ENCODE measurements around the gene CEP95.

Gene CEP95

GRCh38 chr17:64571746-64572145, 65.0 kb downstream of the CEP95 start:
- Histone ChIP-seq H3K36me3 (ENCODE audit: insufficient read depth, low read length) (peaks cover 49% of the 10 kb centered on the region; the same call in 1 of the 2 replicates), H3K4me3 (ENCODE audit: low read length, poor library complexity, severe bottlenecking) (no peak overlapping the region), H3K9me2 (replicated peaks; ENCODE audit: low read depth, low read length) (no peaks in the 10 kb centered on the region), H3K27me3 (ENCODE audit: insufficient read depth, low read length, poor library complexity, severe bottlenecking) (no peaks in the 10 kb centered on the region), H3K79me2 (ENCODE audit: insufficient read depth, low read length) (no peaks in the 10 kb centered on the region), H3K9ac (ENCODE audit: low read depth, low read length, poor library complexity, severe bottlenecking) (no peak overlapping the region), H3K9me3 (ENCODE audit: insufficient read depth, low read depth, low read length) (no peaks in the 10 kb centered on the region), H3K4me1 (ENCODE audit: insufficient read depth, low read length, poor library complexity, severe bottlenecking) (peaks cover 10% of the 10 kb centered on the region), H2AFZ (ENCODE audit: low read length) (no peak overlapping the region), H4K20me1 (ENCODE audit: insufficient read depth, low read length, poor library complexity, severe bottlenecking) (no peaks in the 10 kb centered on the region), H3K4me2 (ENCODE audit: low read depth, low read length, poor library complexity, severe bottlenecking) (no peak overlapping the region), H3F3A (ENCODE audit: low read depth) (peaks cover 7% of the 10 kb centered on the region; the same call in 1 of the 2 replicates)
- TF ChIP-seq EZH2phosphoT487 (IDR thresholded peaks at IDR 0.05; ENCODE audit: borderline replicate concordance) (no peak), CTCF (conservative IDR thresholded peaks at IDR 0.05; ENCODE audit: low read length) (no peak)

GRCh38 chr17:64572682-64573154, 65.9 kb downstream of the CEP95 start:
- no peak for TF ChIP-seq EZH2phosphoT487 (IDR thresholded peaks at IDR 0.05; ENCODE audit: borderline replicate concordance)
- TF ChIP-seq CTCF (conservative IDR thresholded peaks at IDR 0.05; ENCODE audit: low read length) = no peak
- no peak overlapping the region for H3K4me2 ChIP-seq (ENCODE audit: low read depth, low read length, poor library complexity, severe bottlenecking)
- H3K4me3 ChIP-seq (ENCODE audit: low read length, poor library complexity, severe bottlenecking) = no peak overlapping the region
- peaks cover 7% of the 10 kb centered on the region; the same call in 1 of the 2 replicates for H3F3A ChIP-seq (ENCODE audit: low read depth)
- H2AFZ ChIP-seq (ENCODE audit: low read length) = no peak overlapping the region
- H3K9me2 ChIP-seq (replicated peaks; ENCODE audit: low read depth, low read length) = no peaks in the 10 kb centered on the region
- no peak overlapping the region for H3K9ac ChIP-seq (ENCODE audit: low read depth, low read length, poor library complexity, severe bottlenecking)
- no peaks in the 10 kb centered on the region for H3K79me2 ChIP-seq (ENCODE audit: insufficient read depth, low read length)
- H3K36me3 ChIP-seq (ENCODE audit: insufficient read depth, low read length) = peaks cover 51% of the 10 kb centered on the region; the same call in 1 of the 2 replicates
- H4K20me1 ChIP-seq (ENCODE audit: insufficient read depth, low read length, poor library complexity, severe bottlenecking) = no peaks in the 10 kb centered on the region
- H3K27me3 ChIP-seq (ENCODE audit: insufficient read depth, low read length, poor library complexity, severe bottlenecking) = no peaks in the 10 kb centered on the region
- H3K4me1 ChIP-seq (ENCODE audit: insufficient read depth, low read length, poor library complexity, severe bottlenecking) = peaks cover 10% of the 10 kb centered on the region
- H3K9me3 ChIP-seq (ENCODE audit: insufficient read depth, low read depth, low read length) = no peaks in the 10 kb centered on the region

- H3K79me2 ChIP-seq (ENCODE audit: insufficient read depth, low read length) = no peaks in the 10 kb centered on the region
- H3K36me3 ChIP-seq (ENCODE audit: insufficient read depth, low read length) = peaks cover 54% of the 10 kb centered on the region; the same call in 1 of the 2 replicates
Measured at GRCh38 chr17:64573214-64573613, 66.4 kb downstream of the CEP95 start.

More at GRCh38 chr17:64573214-64573613, 66.4 kb downstream of the CEP95 start:
- TF ChIP-seq CTCF (conservative IDR thresholded peaks at IDR 0.05; ENCODE audit: low read length) (no peak), EZH2phosphoT487 (IDR thresholded peaks at IDR 0.05; ENCODE audit: borderline replicate concordance) (no peak)
- no peak overlapping the region for H2AFZ ChIP-seq (ENCODE audit: low read length)
- no peaks in the 10 kb centered on the region for H3K27me3 ChIP-seq (ENCODE audit: insufficient read depth, low read length, poor library complexity, severe bottlenecking)
- no peaks in the 10 kb centered on the region for H3K9me3 ChIP-seq (ENCODE audit: insufficient read depth, low read depth, low read length)
- no peaks in the 10 kb centered on the region for H4K20me1 ChIP-seq (ENCODE audit: insufficient read depth, low read length, poor library complexity, severe bottlenecking)
- no peak overlapping the region for H3K4me3 ChIP-seq (ENCODE audit: low read length, poor library complexity, severe bottlenecking)
- H3K4me2 ChIP-seq (ENCODE audit: low read depth, low read length, poor library complexity, severe bottlenecking) = no peak overlapping the region
- H3F3A ChIP-seq (ENCODE audit: low read depth) = peaks cover 7% of the 10 kb centered on the region; the same call in 1 of the 2 replicates
- no peaks in the 10 kb centered on the region for H3K9me2 ChIP-seq (replicated peaks; ENCODE audit: low read depth, low read length)
- H3K4me1 ChIP-seq (ENCODE audit: insufficient read depth, low read length, poor library complexity, severe bottlenecking) = peaks cover 10% of the 10 kb centered on the region
- no peak overlapping the region for H3K9ac ChIP-seq (ENCODE audit: low read depth, low read length, poor library complexity, severe bottlenecking)

Measured in Loucy (cell line).